HepG2 (cell line): Measurements from ENCODE around the gene COL13A1. TPM values are rescaled to one million over a fixed set of nuclear protein-coding genes. Genes with fewer than 3 reads are reported as not detected.

ENCODE experiments used
- ATAC-seq: fragments of 200-7000 bp; cut with Tn5 transposase; 3 replicates; pipeline ENCODE4 v1.9.1; 2020; ENCODE audit warnings: mild to moderate bottlenecking, moderate library complexity
- BruUV-seq: library from RNA; stranded (reverse); fragments of 400-500 nt; replicated peaks from 2 replicates; lab custom pipeline; 2021; lab: Mats Ljungman, UMichigan
- CTCF ChIA-PET: fragments of 300-600 bp; formaldehyde crosslinking; extraction: SDS; loops from one replicate; lab custom pipeline; 2021; ENCODE audit warnings: low total read pairs, inconsistent platforms, low intra/inter-chr PET ratio; lab: Yijun Ruan, JAX
- POLR2A ChIA-PET: fragments of 350-600 bp; sonication (Branson Sonifier 250); formaldehyde crosslinking; loops from one replicate; lab custom pipeline; 2020; ENCODE audit warnings: antibody characterized with exemption, inconsistent platforms; lab: Yijun Ruan, JAX
- DNase-seq: peaks from one replicate; pipeline ENCODE4 v3.0.0-alpha.2; 2015; ENCODE audit warnings: low spot score
- FAIRE-seq: peaks from 3 replicates; lab custom pipeline; 2011; peaks lifted over from hg19 to GRCh38; lab: Jason Lieb, UNC
- H2AFZ ChIP-seq: one replicate; pipeline ENCODE4 v1.6.1; 2011; ENCODE audit warnings: low read length, inconsistent platforms
- H3K27ac ChIP-seq: fragments of 300-600 bp; 3 replicates; pipeline ENCODE4 v1.8.0; 2011; ENCODE audit warnings: mixed run types, mild to moderate bottlenecking, mixed read lengths, low read length, inconsistent platforms; ENCODE audit not compliant: insufficient read depth; ENCODE audit errors: extremely low read length
- H3K27me3 ChIP-seq, 2 experiments: fragments of 200-600 bp in 1 of 2; 2 replicates in 1 of 2; 3 replicates in 1 of 2; pipeline versions ENCODE4 v1.6.0 to v1.8.0; 2011; ENCODE audit warnings: low read length in 2 of 2, mild to moderate bottlenecking in 2 of 2, moderate library complexity in 2 of 2, inconsistent platforms in 1 of 2; ENCODE audit not compliant: insufficient read depth in 2 of 2, control insufficient read depth in 1 of 2
- H3K36me3 ChIP-seq, 2 experiments: fragments of 200-600 bp in 1 of 2; replicated peaks in 1 of 2; 2 replicates in 1 of 2; 3 replicates in 1 of 2; pipeline versions ENCODE4 v1.5.1 to v1.8.0; 2011; ENCODE audit warnings: low read length in 2 of 2, inconsistent platforms in 1 of 2; ENCODE audit not compliant: insufficient read depth in 2 of 2, control insufficient read depth in 1 of 2
- H3K4me1 ChIP-seq: 2 replicates; pipeline ENCODE4 v1.5.1; 2012; ENCODE audit warnings: low read length, inconsistent platforms; ENCODE audit not compliant: insufficient read depth
- H3K4me2 ChIP-seq: 2 replicates; pipeline ENCODE4 v1.6.0; 2011; ENCODE audit warnings: low read depth, low read length, inconsistent platforms
- H3K4me3 ChIP-seq, 3 experiments: fragments of 200-600 bp in 1 of 3; sonication (generic), shearing (Covaris generic) in 1 of 3; replicated peaks in 1 of 3; 2 replicates each; pipeline ENCODE4 v1.5.1; 2011 to 2016; ENCODE audit warnings: low read length in 3 of 3, inconsistent platforms in 2 of 3, low read depth in 2 of 3, mild to moderate bottlenecking in 2 of 3, control low read depth in 1 of 3, mixed read lengths in 1 of 3; ENCODE audit not compliant: insufficient read depth in 1 of 3
- H3K79me2 ChIP-seq: one replicate; pipeline ENCODE4 v1.6.1; 2011; ENCODE audit warnings: low read length, inconsistent platforms; ENCODE audit not compliant: insufficient read depth
- H3K9ac ChIP-seq: 2 replicates; pipeline ENCODE4 v1.6.0; 2011; ENCODE audit warnings: mild to moderate bottlenecking, low read depth, low read length, inconsistent platforms; ENCODE audit not compliant: insufficient read depth
- H3K9me3 ChIP-seq: 2 replicates; pipeline ENCODE4 v1.5.1; 2012; ENCODE audit warnings: mild to moderate bottlenecking, low read length
- H4K20me1 ChIP-seq: 2 replicates; pipeline ENCODE4 v1.6.0; 2011; ENCODE audit warnings: inconsistent platforms, mild to moderate bottlenecking, low read length, moderate library complexity; ENCODE audit not compliant: insufficient read depth
- MAFK ChIP-seq, 2 experiments: IDR thresholded peaks in 1 of 2; conservative IDR thresholded peaks in 1 of 2; 2 replicates each; pipeline ENCODE4 v1.6.1; 2011; ENCODE audit warnings: improper control_type of control experiment in 2 of 2, low read length in 2 of 2
- RBAK ChIP-seq: sonication (generic); formaldehyde crosslinking; IDR thresholded peaks from 2 replicates; pipeline ENCODE4 v1.5.1; 2020; ENCODE audit warnings: mild to moderate bottlenecking, missing genetic modification reagents
- RCOR2 ChIP-seq: IDR thresholded peaks from 2 replicates; pipeline ENCODE4 v1.6.1; 2016; ENCODE audit warnings: missing biosample characterization, missing genetic modification reagents
- ZXDC ChIP-seq: sonication (generic); formaldehyde crosslinking; IDR thresholded peaks from 2 replicates; pipeline ENCODE4 v1.5.0; 2020; ENCODE audit warnings: mild to moderate bottlenecking, missing genetic modification reagents
- WGBS: methylation state at CpG from one replicate; pipeline ENCODE4 v1.1.6; 2017; ENCODE audit warnings: low lambda C conversion rate; 5-methylcytosine and 5-hydroxymethylcytosine counted together
- in situ Hi-C: cut with HindIII; loops from 2 replicates; pipeline ENCODE4 v1.10.0; 2017; ENCODE audit warnings: low pct_unique_long_range_greater_than_20kb; ENCODE audit not compliant: extremely low pct_ligation_motif_present
- intact Hi-C: fragments of 100-400 bp; cut with micrococcal nuclease; formaldehyde crosslinking; loops from one replicate; pipeline ENCODE4 v1.10.0; 2022; ENCODE audit not compliant: unreplicated experiment
- polyA plus RNA-seq, 8 experiments: library from polyadenylated mRNA; depleted of rRNA in 3 of 8; stranded (reverse) in 7 of 8; unstranded in 1 of 8; fragments of >200 nt; fragmentation: Illumina TruSeq in 4 of 8; extraction: Trizol in 4 of 8; gene quantifications; 2 replicates each; pipeline versions ENCODE4 v1.2.1 to v1.2.3, GENCODE V29; 2011 to 2016; ENCODE audit warnings: low read depth in 4 of 8, missing spikeins in 1 of 8, mixed read lengths in 1 of 8; ENCODE audit not compliant: insufficient read depth in 1 of 8
- total RNA-seq, 5 experiments: library from RNA; depleted of rRNA; stranded (reverse); fragments of >200 nt; fragmentation: Illumina TruSeq; extraction: Trizol; gene quantifications; 2 replicates each; pipeline ENCODE4 v1.2.3, GENCODE V29; 2016; ENCODE audit warnings: low read depth in 1 of 5

COL13A1 gene
- total and polyA plus RNA-seq, 2 of the 13 experiments (the other 11 are each of a cell fraction or from before 2014, with no cell fraction given): 0.07 TPM; not detected in 1

GRCh38 chr10:69772933-69773704, 28.6 kb upstream of the COL13A1 start:
- Histone ChIP-seq H3K9me3 (no peaks in the 10 kb centered on the region), H3K36me3 (no peaks in the 10 kb centered on the region), H3K27me3 (peaks cover 0 to 35% of the 10 kb centered on the region in 2 experiments; a peak in 3 of 5 replicates), H3K79me2 (no peaks in the 10 kb centered on the region), H3K4me1 (no peaks in the 10 kb centered on the region), H3K4me3 (no peak overlapping the region), H3K9ac (no peak overlapping the region), H3K27ac (no peak overlapping the region), H4K20me1 (no peaks in the 10 kb centered on the region), H3K4me2 (no peak overlapping the region), H2AFZ (no peak overlapping the region)
- TF ChIP-seq MAFK (conservative IDR thresholded peaks at IDR 0.05 in 1 of 2, IDR thresholded peaks at IDR 0.05 in 1 of 2; ENCODE audit: low read length in 2 of 2): no peak
- peak; percentile 60; the same call in 1 of the 2 replicates for TF ChIP-seq RBAK (CRISPR knock-in tag)
- no peak for TF ChIP-seq RCOR2 (CRISPR knock-in tag)
- FAIRE-seq (no peak), ATAC-seq (no peak), DNase-seq (no peak)
- intact Hi-C loops (no loop called here), in situ Hi-C loops (no loop called here)
- no TSS peak for BruUV-seq
- POLR2A ChIA-PET: no interaction called here
- CTCF ChIA-PET: no interaction called here
- WGBS: 16% methylated on average over 8 of the region's 8 CpGs

DNA sequence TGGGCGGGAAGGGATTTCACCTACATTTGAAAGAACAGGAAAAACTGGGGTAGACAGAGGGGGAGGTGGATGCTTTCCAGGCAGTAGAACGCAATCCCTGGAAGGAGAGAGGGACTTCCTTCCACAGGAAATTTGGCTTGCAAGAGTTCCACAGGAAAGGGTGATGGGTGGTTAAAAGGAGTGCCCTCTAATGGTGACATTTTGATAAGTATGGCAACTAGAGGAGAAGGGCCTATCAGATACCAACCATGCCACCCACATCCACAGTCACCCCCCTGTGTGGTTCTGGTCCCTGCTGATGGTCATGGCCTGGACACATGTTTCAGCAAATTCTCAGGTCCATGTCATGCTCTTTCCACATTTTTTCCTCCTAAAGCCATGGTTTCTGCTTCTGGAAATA, 27.1 kb upstream of the COL13A1 start:
- intact Hi-C loops (no loop called here), in situ Hi-C loops (no loop called here)
- no peak for FAIRE-seq
- Histone ChIP-seq H3K4me1 (no peaks in the 10 kb centered on the region), H4K20me1 (no peaks in the 10 kb centered on the region), H3K79me2 (no peaks in the 10 kb centered on the region), H3K36me3 (no peaks in the 10 kb centered on the region), H3K4me3 (no peak overlapping the region), H3K27ac (no peak overlapping the region), H3K4me2 (no peak overlapping the region), H2AFZ (no peak overlapping the region), H3K9ac (no peak overlapping the region), H3K27me3 (peaks cover 0 to 30% of the 10 kb centered on the region in 2 experiments; a peak in 1 of 5 replicates), H3K9me3 (no peaks in the 10 kb centered on the region)
- 4% methylated on average over 2 of the region's 2 CpGs for WGBS
- no peak for ATAC-seq
- no peak for DNase-seq
- TF ChIP-seq ZXDC (CRISPR knock-in tag): no peak
- POLR2A ChIA-PET: no interaction called here
- CTCF ChIA-PET: no interaction called here
- no TSS peak for BruUV-seq
